ENCODE results near the gene RAMP1.
"Not testable (repeated sequence)": the region's sequence is repeated elsewhere in the genome, so short reads cannot be mapped to it uniquely, and the experiment has no call there.

Gene RAMP1

GRCh38 chr2:237951354-237951753 is 91.9 kb downstream of the RAMP1 start:
- DNase-seq (ENCODE audit: low read depth): not testable (repeated sequence)

GRCh38 chr2:237951878-237952277 is 92.5 kb downstream of the RAMP1 start:
- no peak for DNase-seq (ENCODE audit: low read depth)

- DNase-seq (ENCODE audit: low read depth): no peak
Measured at GRCh38 chr2:237952851-237953250, 93.4 kb downstream of the RAMP1 start.

- no peak for DNase-seq (ENCODE audit: low read depth)
Measured at GRCh38 chr2:237955640-237956401, 96.4 kb downstream of the RAMP1 start.

GRCh38 chr2:237956402-237956736 is 96.9 kb downstream of the RAMP1 start:
- no peak for DNase-seq (ENCODE audit: low read depth)

- no peak for DNase-seq (ENCODE audit: low read depth)
Measured at GRCh38 chr2:237961637-237962036, 102.2 kb downstream of the RAMP1 start.
